Stimulated activated CD8-positive, alpha-beta memory T cell treated with anti-CD3 and anti-CD28 coated beads, Interleukin-2, amount 100 ng/mL, for 48 hours (primary cell): Measurements from ENCODE around the gene SH3TC1.

Experiments
- DNase-seq, 2 donors: peaks; one replicate each; pipeline ENCODE4 v3.0.0-alpha.2; 2020; ENCODE audit warnings: low read depth in 2 of 2

Gene SH3TC1

DNA sequence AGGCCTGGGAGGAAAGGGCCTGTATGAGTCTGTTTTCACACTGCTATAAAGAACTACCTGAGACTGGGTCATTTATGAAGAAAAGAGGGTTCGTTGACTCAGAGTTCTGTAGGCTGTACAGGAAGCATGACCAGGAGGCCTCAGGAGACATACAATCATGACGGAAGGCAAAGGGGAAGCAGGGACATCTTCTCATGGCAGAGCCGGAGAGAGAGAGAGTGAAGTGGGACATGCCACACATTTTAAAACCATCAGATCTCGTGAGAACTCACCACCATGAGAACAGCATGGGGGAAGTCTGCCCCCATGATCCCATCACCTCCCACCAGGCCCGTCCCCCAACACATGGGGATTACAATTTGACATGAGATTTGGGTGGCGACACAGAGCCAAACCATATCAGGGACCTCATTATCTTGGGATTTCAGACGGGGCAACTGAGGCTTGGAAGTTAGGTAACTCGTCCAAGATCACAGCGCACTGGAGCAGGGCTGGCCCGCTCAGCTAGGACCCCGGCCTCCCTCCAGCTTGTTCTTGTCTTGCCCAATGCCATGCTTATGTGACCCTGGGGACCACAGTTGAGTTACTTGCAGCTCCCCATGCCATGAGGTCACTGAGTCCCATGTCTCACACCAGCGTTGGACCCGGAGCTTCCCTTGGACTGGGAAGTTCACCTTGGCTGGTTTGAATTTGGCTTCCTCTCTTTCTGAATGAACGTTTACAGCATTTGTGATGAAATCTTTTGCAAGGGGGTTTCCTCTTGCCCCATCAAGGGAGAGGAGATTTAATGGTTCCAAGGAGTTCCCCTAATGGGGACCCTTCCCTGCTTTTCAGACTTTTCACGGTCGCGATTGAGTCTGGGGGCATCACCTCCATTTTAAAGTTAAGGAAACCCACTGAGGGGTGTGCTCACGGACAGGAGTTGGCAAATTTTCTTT is 88.5 kb downstream of the SH3TC1 start:
- DNase-seq, result no peak

DNA sequence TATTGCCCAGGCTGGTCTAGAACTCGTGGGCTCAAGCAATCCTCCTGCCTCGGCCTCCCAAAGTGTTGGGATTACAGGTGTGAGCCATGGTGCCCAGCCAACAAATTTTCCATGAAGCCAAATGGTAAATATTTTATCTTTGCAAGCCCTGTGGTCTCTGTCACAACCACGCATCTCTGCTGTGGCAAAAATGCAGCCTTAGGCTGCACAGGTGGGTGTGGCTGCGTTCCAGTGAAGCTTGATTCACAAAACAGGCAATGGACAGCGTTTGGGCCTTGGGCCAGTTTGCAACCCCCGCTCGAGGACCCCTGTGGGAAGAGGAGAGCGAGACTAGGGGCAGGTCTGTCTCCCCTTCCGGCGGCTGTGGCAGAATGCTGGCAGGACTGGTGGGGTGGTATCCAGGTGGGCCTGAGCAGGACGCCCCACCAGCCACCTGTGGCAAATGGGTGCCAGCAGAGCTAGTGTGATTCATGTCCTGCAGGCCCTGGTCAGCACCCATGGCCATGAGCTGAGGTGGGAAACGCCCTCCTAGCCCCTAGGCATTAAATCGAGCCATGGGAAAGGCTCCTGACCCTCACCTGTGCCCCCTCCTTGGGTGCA is 90.2 kb downstream of the SH3TC1 start:
- no peak for DNase-seq

DNA sequence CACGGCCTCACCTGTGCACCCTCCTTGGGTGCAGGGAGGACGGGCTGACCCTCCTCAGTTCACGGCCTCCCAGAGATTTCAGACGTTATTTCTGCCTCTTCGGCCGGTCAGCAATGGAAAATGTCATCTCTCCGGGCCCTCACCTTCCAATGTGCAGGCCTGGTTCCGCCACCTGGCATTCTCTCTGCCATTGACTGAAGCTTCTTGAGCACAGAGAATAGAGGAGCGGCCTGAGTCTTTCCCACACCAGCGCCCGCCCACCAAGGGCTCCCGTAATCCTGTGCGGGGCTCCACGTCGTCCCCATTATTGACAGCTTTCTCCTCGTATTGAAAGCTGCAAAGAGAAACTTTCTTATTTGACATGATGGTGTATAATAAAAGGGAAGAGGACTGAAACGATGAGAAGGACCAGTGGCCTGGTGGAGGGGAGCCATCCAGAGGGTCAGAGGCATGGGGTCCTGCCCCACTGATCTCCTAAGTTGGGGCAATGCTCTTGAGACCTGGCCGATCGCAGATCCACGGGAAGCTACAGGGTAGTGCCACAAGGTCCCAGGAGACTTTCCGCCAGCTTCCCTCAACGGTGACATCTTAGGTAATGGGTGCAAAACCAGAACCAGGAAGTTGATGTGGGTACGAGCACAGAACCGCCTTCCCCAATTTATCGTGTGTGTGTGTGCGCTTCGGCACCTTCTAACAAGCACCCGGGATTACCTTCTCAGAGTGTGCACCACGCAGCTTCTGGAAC is 91.0 kb downstream of the SH3TC1 start:
- DNase-seq, result no peak

DNA sequence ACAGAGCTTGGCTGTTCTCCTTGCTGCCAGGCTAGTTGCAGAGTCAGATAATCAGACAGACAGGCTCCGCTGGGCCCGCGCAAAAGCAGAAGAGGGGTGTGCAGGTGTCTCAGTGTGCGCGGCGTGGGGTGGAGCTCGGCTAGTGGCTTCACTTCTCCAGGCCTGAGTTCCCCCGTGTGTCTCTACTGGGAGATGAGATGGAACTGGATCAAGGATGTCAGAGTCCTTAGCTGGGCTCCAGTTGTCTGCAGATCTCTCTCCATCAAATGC is 91.5 kb downstream of the SH3TC1 start:
- DNase-seq, result no peak
